GM08714 (cell line): ENCODE measurements around the gene DYRK2.

ENCODE experiments used
- H3K4me3 ChIP-seq: fragments of 200-500 bp; sonication (Bioruptor generic); 2 replicates; pipeline ENCODE4 v1.5.1; 2014; ENCODE audit warnings: mild to moderate bottlenecking, low read length, inconsistent platforms
- ZNF274 ChIP-seq: IDR thresholded peaks from 2 replicates; pipeline ENCODE4 v1.6.1; 2012; ENCODE audit warnings: mild to moderate bottlenecking, low read depth, low read length

The DYRK2 gene

GRCh38 chr12:67633024-67633610, 15.4 kb upstream of the DYRK2 start:
- TF ChIP-seq ZNF274, result no peak
- no peak overlapping the region for H3K4me3 ChIP-seq

- H3K4me3 ChIP-seq, result no peak overlapping the region
- TF ChIP-seq ZNF274, result no peak
Observed at GRCh38 chr12:67633708-67634107, 14.8 kb upstream of the DYRK2 start.

- no peak overlapping the region for H3K4me3 ChIP-seq
- no peak for TF ChIP-seq ZNF274
Observed at GRCh38 chr12:67634303-67634761, 14.2 kb upstream of the DYRK2 start.

- no peak overlapping the region for H3K4me3 ChIP-seq
- no peak for TF ChIP-seq ZNF274
Observed at GRCh38 chr12:67637718-67638117, 10.8 kb upstream of the DYRK2 start.

- no peak overlapping the region for H3K4me3 ChIP-seq
- TF ChIP-seq ZNF274, result no peak
Observed at GRCh38 chr12:67638694-67639093, 9.9 kb upstream of the DYRK2 start.

- TF ChIP-seq ZNF274, result no peak
Observed at GRCh38 chr12:67640863-67641262, 7.7 kb upstream of the DYRK2 start.

GRCh38 chr12:67645126-67645525, 3.4 kb upstream of the DYRK2 start:
- no peak overlapping the region for H3K4me3 ChIP-seq
- TF ChIP-seq ZNF274, result no peak

More at GRCh38 chr12:67640863-67641262, 7.7 kb upstream of the DYRK2 start:
- H3K4me3 ChIP-seq, result no peak overlapping the region

GRCh38 chr12:67645601-67646000, 2.9 kb upstream of the DYRK2 start:
- no peak for TF ChIP-seq ZNF274

GRCh38 chr12:67646775-67647174, 1.8 kb upstream of the DYRK2 start:
- no peak overlapping the region for H3K4me3 ChIP-seq
- TF ChIP-seq ZNF274, result no peak

More at GRCh38 chr12:67645601-67646000, 2.9 kb upstream of the DYRK2 start:
- no peak overlapping the region for H3K4me3 ChIP-seq

GRCh38 chr12:67647181-67647798, 1.3 kb upstream of the DYRK2 start:
- H3K4me3 ChIP-seq, result no peak overlapping the region
- no peak for TF ChIP-seq ZNF274

- no peak for TF ChIP-seq ZNF274
- peak overlapping the region; percentile 69; the same call in 1 of the 2 replicates for H3K4me3 ChIP-seq
Observed at GRCh38 chr12:67647799-67648520, 585 bp upstream of the DYRK2 start.

GRCh38 chr12:67649261-67649569, 670 bp downstream of the DYRK2 start:
- H3K4me3 ChIP-seq, result peak overlapping the region; percentile 92
- TF ChIP-seq ZNF274, result no peak

- TF ChIP-seq ZNF274, result no peak
- peak overlapping the region; percentile 92 for H3K4me3 ChIP-seq
Observed at GRCh38 chr12:67649570-67650387, 1.2 kb downstream of the DYRK2 start.

- no peak for TF ChIP-seq ZNF274
Observed at GRCh38 chr12:67650388-67651131, 2.0 kb downstream of the DYRK2 start.

More at GRCh38 chr12:67650388-67651131, 2.0 kb downstream of the DYRK2 start:
- peak overlapping the region; percentile 92 for H3K4me3 ChIP-seq
